ENCODE measurements around the gene CLIP2. TPM values are rescaled to one million over a fixed set of nuclear protein-coding genes. Genes with fewer than 3 reads are reported as not detected.

CLIP2 gene
- total and polyA plus RNA-seq, 2 of the 8 experiments (the other 6 are each of a cell fraction or from before 2014, with no cell fraction given): 8.3 to 41.5 TPM

GRCh38 chr7:74248156-74248555 lies 41.1 kb upstream of the CLIP2 start:
- peaks cover 25 to 74% (median 49%) of the 10 kb centered on the region in 4 experiments for H3K36me3 ChIP-seq (ENCODE audit: control insufficient read depth in 2 of 4, insufficient read depth in 4 of 4, low read length in 3 of 4)
- no peak overlapping the region for H4K8ac ChIP-seq (ENCODE audit: extremely low read depth, insufficient read depth, low read length)
- CTCF ChIA-PET (ENCODE audit: partially characterized antibody): interaction anchor here (0.6 to 1.9 kb wide), 2 partner anchors 153 to 185 kb away, joined by 3 to 11 read pairs; no protein-coding TSS in a partner anchor
- H3K9ac ChIP-seq (replicated peaks in 1 of 4; ENCODE audit: extremely low read depth in 1 of 4, low read depth in 3 of 4, low read length in 3 of 4): no peak overlapping the region
- DNase-seq (ENCODE audit: low read depth in 1 of 2, low spot score in 2 of 2) (no peak), FAIRE-seq (no peak)
- peaks cover 0 to 17% of the 10 kb centered on the region in 2 experiments; a peak in 2 of 4 replicates for H3K79me2 ChIP-seq (ENCODE audit: control insufficient read depth in 1 of 2, insufficient read depth in 2 of 2, low read length in 2 of 2)
- no peak overlapping the region for H2BK20ac ChIP-seq (ENCODE audit: low read length)
- peaks cover under 1% of the 10 kb centered on the region; the same call in 1 of the 2 replicates for H3K79me1 ChIP-seq (ENCODE audit: low read depth, low read length)
- peaks cover 0 to 1% (median under 1%) of the 10 kb centered on the region in 4 experiments; a peak in 2 of 7 replicates for H3K4me1 ChIP-seq (replicated peaks in 1 of 4; ENCODE audit: control insufficient read depth in 3 of 4, insufficient read depth in 4 of 4, low read length in 3 of 4)
- H2BK12ac ChIP-seq (ENCODE audit: low read depth, low read length): no peak overlapping the region
- H3K9me3 ChIP-seq (ENCODE audit: insufficient read depth in 2 of 2, low read depth in 1 of 2, low read length in 1 of 2): no peaks in the 10 kb centered on the region
- no peak overlapping the region for H3K4me2 ChIP-seq (ENCODE audit: insufficient read depth in 1 of 2, low read depth in 2 of 2, low read length in 2 of 2)
- no peak overlapping the region for H4K5ac ChIP-seq (ENCODE audit: insufficient read length, low read depth, low read length)
- H2AK5ac ChIP-seq (ENCODE audit: low read depth, low read length): no peak overlapping the region
- no peak overlapping the region for H3K4ac ChIP-seq (replicated peaks; ENCODE audit: insufficient read length, low read depth, low read length)
- no peak overlapping the region for H3K18ac ChIP-seq (ENCODE audit: extremely low read depth, low read length)
- no peak overlapping the region for H2BK120ac ChIP-seq (replicated peaks; ENCODE audit: low read depth, low read length)
- H2BK15ac ChIP-seq (ENCODE audit: low read length): no peak overlapping the region
- no peak overlapping the region for H2BK5ac ChIP-seq (ENCODE audit: low read depth, low read length)
- no peak overlapping the region for H3K23ac ChIP-seq (ENCODE audit: insufficient read length)
- WGBS, 2 experiments (ENCODE audit: extremely low coverage in 1 of 2, insufficient coverage in 1 of 2, insufficient read length in 1 of 2, insufficient replicate concordance in 2 of 2, low coverage in 1 of 2, low lambda C conversion rate in 2 of 2, missing lambda C conversion rate in 1 of 2): 96% methylated on average over 6 of the region's 6 CpGs; no CpG with 5 or more reads in 1 of the 2 experiments
- H2AFZ ChIP-seq (ENCODE audit: low read length): no peak overlapping the region
- no peaks in the 10 kb centered on the region; the same call in 1 of the 2 replicates for H3K23me2 ChIP-seq (ENCODE audit: low read depth, low read length)
- no peaks in the 10 kb centered on the region; a peak in 1 of 7 replicates for H3K27me3 ChIP-seq (replicated peaks in 1 of 4; ENCODE audit: control insufficient read depth in 3 of 4, extremely low read depth in 1 of 4, insufficient read depth in 3 of 4, low read length in 3 of 4)
- no peak overlapping the region for H3K4me3 ChIP-seq (ENCODE audit: extremely low read depth in 1 of 4, insufficient read depth in 2 of 4, low read depth in 3 of 4, low read length in 4 of 4)
- H3K56ac ChIP-seq (replicated peaks; ENCODE audit: insufficient read length, low read depth, low read length): no peak overlapping the region
- TF ChIP-seq ATF3 (IDR thresholded peaks at IDR 0.05; ENCODE audit: insufficient read depth, low read depth, low read length): no peak
- no peak for TF ChIP-seq JUND (IDR thresholded peaks at IDR 0.05; ENCODE audit: low read length)
- TF ChIP-seq BACH1 (IDR thresholded peaks at IDR 0.05; ENCODE audit: low read length): no peak
- no peak for TF ChIP-seq ASH2L (IDR thresholded peaks at IDR 0.05; ENCODE audit: low read length)
- TF ChIP-seq MAX (IDR thresholded peaks at IDR 0.05): no peak
- TF ChIP-seq EP300 (IDR thresholded peaks at IDR 0.05; ENCODE audit: borderline replicate concordance in 1 of 2, low read depth in 2 of 2, low read length in 2 of 2): no peak
- TF ChIP-seq TEAD4 (IDR thresholded peaks at IDR 0.05; ENCODE audit: low read depth, low read length): no peak
- TF ChIP-seq SIRT6 (IDR thresholded peaks at IDR 0.05; ENCODE audit: low read length): no peak
- POLR2A ChIA-PET (ENCODE audit: partially characterized antibody): interaction anchor here (1.2 kb wide), 1 partner anchor 9 kb away, joined by 3 read pairs; no protein-coding TSS in a partner anchor
- no peak overlapping the region for H4K91ac ChIP-seq (replicated peaks; ENCODE audit: insufficient read length, low read length)
- H3K14ac ChIP-seq (ENCODE audit: insufficient read length): no peak overlapping the region
- H4K20me1 ChIP-seq (replicated peaks in 1 of 2; ENCODE audit: control insufficient read depth in 1 of 2, insufficient read depth in 2 of 2, low read length in 2 of 2): peaks cover 2 to 9% of the 10 kb centered on the region in 2 experiments
- no peak overlapping the region for H3K27ac ChIP-seq (ENCODE audit: low read depth, low read length)
